HepG2 (cell line): Measurements from ENCODE around the gene SLC17A9. TPM values are rescaled to one million over a fixed set of nuclear protein-coding genes. Genes with fewer than 3 reads are reported as not detected.

Source experiments
- MEIS1 ChIP-seq: sonication (generic); formaldehyde crosslinking; IDR thresholded peaks from 2 replicates; pipeline ENCODE4 v1.9.0; 2021; ENCODE audit warnings: mild to moderate bottlenecking, missing genetic modification reagents, moderate library complexity, borderline replicate concordance
- MYC ChIP-seq: sonication (generic); formaldehyde crosslinking; IDR thresholded peaks from 2 replicates; pipeline ENCODE4 v1.9.0; 2021; ENCODE audit warnings: missing genetic modification reagents, borderline replicate concordance
- NONO ChIP-seq, 2 experiments: fragments of 450-650 bp in 1 of 2; sonication (generic) in 1 of 2; formaldehyde crosslinking in 1 of 2; IDR thresholded peaks in 1 of 2; conservative IDR thresholded peaks in 1 of 2; 2 replicates each; pipeline versions ENCODE4 v1.6.1 to v1.8.0; 2017 to 2022; ENCODE audit warnings: mild to moderate bottlenecking in 1 of 2, missing genetic modification reagents in 1 of 2, moderate library complexity in 1 of 2
- PHF20 ChIP-seq: sonication (generic); formaldehyde crosslinking; IDR thresholded peaks from 2 replicates; pipeline ENCODE4 v1.5.0; 2020; ENCODE audit warnings: mild to moderate bottlenecking, missing genetic modification reagents
- RAD21 ChIP-seq: fragments of 450-650 bp; formaldehyde crosslinking; IDR thresholded peaks from 2 replicates; pipeline ENCODE4 v1.5.0; 2020; ENCODE audit warnings: mild to moderate bottlenecking
- ZNF138 ChIP-seq: sonication (generic); formaldehyde crosslinking; IDR thresholded peaks from 2 replicates; pipeline ENCODE4 v1.5.0; 2020; ENCODE audit warnings: mild to moderate bottlenecking, low read depth, missing genetic modification reagents
- polyA plus RNA-seq, 8 experiments: library from polyadenylated mRNA; depleted of rRNA in 3 of 8; stranded (reverse) in 7 of 8; unstranded in 1 of 8; fragments of >200 nt; fragmentation: Illumina TruSeq in 4 of 8; extraction: Trizol in 4 of 8; gene quantifications; 2 replicates each; pipeline versions ENCODE4 v1.2.1 to v1.2.3, GENCODE V29; 2011 to 2016; ENCODE audit warnings: low read depth in 4 of 8, missing spikeins in 1 of 8, mixed read lengths in 1 of 8; ENCODE audit not compliant: insufficient read depth in 1 of 8
- total RNA-seq, 5 experiments: library from RNA; depleted of rRNA; stranded (reverse); fragments of >200 nt; fragmentation: Illumina TruSeq; extraction: Trizol; gene quantifications; 2 replicates each; pipeline ENCODE4 v1.2.3, GENCODE V29; 2016; ENCODE audit warnings: low read depth in 1 of 5
- TF ChIP-seq, protein P1 (sequence below): sonication (generic); formaldehyde crosslinking; IDR thresholded peaks from 2 replicates; pipeline ENCODE4 v1.4.0; 2020; ENCODE audit warnings: missing genetic modification reagents, mild to moderate bottlenecking, borderline replicate concordance
- TF ChIP-seq, protein P2 (sequence below): sonication (generic); formaldehyde crosslinking; IDR thresholded peaks from 2 replicates; pipeline ENCODE4 v1.4.0; 2020; ENCODE audit warnings: mild to moderate bottlenecking, missing genetic modification reagents, borderline replicate concordance
- TF ChIP-seq, protein P3 (sequence below): sonication (generic); formaldehyde crosslinking; IDR thresholded peaks from 2 replicates; pipeline ENCODE4 v1.4.0; 2020; ENCODE audit warnings: missing genetic modification reagents, borderline replicate concordance

Gene SLC17A9
- total and polyA plus RNA-seq, 2 of the 13 experiments (the other 11 are each of a cell fraction or from before 2014, with no cell fraction given), result 110 to 191 TPM

DNA sequence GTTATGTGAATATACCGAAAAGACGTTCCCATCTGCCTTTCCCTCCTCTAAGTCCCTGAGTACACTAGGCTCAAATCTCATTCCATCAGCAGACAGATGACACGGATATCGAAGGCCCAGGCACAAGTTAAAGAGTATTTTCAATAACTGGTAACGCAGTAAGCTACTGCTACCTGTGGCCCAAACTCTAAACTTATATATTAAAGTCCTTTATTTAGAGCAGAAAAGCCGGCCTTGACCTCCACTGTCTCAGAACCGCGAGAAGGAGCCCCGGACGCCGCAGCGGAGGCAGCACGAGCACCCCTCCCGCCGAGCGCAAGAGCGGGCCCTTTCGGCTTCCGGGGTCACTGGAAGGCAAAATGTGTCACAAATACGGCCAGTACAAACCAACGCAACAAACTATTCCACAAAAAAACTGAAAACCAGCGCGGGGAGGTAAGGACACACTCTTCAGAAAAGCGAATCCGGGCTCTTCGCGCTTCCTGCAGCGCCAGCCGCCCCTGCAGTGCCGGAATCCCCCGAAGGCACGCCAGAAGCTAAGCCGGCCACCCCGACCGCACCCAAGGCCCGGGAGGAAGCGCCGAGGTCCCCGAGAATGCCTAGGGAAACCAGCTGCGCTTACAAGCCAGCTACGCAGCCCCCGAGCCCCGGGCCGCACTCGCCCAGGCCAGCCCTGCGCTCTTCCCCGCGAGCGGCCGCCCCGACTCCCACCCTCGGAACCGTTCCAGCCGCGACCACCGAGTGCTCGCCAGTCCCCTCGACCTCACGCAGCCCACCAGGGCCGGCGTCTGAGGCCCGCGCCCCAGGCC, 26.9 kb upstream of the SLC17A9 start (continued):
- TF ChIP-seq, protein P1, sequence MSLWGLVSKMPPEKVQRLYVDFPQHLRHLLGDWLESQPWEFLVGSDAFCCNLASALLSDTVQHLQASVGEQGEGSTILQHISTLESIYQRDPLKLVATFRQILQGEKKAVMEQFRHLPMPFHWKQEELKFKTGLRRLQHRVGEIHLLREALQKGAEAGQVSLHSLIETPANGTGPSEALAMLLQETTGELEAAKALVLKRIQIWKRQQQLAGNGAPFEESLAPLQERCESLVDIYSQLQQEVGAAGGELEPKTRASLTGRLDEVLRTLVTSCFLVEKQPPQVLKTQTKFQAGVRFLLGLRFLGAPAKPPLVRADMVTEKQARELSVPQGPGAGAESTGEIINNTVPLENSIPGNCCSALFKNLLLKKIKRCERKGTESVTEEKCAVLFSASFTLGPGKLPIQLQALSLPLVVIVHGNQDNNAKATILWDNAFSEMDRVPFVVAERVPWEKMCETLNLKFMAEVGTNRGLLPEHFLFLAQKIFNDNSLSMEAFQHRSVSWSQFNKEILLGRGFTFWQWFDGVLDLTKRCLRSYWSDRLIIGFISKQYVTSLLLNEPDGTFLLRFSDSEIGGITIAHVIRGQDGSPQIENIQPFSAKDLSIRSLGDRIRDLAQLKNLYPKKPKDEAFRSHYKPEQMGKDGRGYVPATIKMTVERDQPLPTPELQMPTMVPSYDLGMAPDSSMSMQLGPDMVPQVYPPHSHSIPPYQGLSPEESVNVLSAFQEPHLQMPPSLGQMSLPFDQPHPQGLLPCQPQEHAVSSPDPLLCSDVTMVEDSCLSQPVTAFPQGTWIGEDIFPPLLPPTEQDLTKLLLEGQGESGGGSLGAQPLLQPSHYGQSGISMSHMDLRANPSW (CRISPR knock-in tag), result 0 out of 2 replicates have a peak, but pooled peaks have one; percentile 17
- TF ChIP-seq MEIS1, result 0 out of 2 replicates have a peak, but pooled peaks have one; percentile 7
- no peak; the same call in 1 of the 2 replicates for TF ChIP-seq PHF20
- TF ChIP-seq NONO (IDR thresholded peaks at IDR 0.05), result no peak
- TF ChIP-seq NONO (CRISPR knock-in tag; conservative IDR thresholded peaks at IDR 0.05), result no peak; the same call in 1 of the 2 replicates
- no peak for TF ChIP-seq ZNF138 (CRISPR knock-in tag)
- 0 out of 2 replicates have a peak, but pooled peaks have one; percentile 18 for TF ChIP-seq MYC (CRISPR knock-in tag)
- TF ChIP-seq, protein P2, sequence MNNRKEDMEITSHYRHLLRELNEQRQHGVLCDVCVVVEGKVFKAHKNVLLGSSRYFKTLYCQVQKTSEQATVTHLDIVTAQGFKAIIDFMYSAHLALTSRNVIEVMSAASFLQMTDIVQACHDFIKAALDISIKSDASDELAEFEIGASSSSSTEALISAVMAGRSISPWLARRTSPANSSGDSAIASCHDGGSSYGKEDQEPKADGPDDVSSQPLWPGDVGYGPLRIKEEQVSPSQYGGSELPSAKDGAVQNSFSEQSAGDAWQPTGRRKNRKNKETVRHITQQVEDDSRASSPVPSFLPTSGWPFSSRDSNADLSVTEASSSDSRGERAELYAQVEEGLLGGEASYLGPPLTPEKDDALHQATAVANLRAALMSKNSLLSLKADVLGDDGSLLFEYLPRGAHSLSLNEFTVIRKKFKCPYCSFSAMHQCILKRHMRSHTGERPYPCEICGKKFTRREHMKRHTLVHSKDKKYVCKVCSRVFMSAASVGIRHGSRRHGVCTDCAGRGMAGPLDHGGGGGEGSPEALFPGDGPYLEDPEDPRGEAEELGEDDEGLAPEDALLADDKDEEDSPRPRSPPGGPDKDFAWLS (CRISPR knock-in tag), result peak; percentile 82
- TF ChIP-seq RAD21 (CRISPR knock-in tag), result no peak
- TF ChIP-seq, protein P3, sequence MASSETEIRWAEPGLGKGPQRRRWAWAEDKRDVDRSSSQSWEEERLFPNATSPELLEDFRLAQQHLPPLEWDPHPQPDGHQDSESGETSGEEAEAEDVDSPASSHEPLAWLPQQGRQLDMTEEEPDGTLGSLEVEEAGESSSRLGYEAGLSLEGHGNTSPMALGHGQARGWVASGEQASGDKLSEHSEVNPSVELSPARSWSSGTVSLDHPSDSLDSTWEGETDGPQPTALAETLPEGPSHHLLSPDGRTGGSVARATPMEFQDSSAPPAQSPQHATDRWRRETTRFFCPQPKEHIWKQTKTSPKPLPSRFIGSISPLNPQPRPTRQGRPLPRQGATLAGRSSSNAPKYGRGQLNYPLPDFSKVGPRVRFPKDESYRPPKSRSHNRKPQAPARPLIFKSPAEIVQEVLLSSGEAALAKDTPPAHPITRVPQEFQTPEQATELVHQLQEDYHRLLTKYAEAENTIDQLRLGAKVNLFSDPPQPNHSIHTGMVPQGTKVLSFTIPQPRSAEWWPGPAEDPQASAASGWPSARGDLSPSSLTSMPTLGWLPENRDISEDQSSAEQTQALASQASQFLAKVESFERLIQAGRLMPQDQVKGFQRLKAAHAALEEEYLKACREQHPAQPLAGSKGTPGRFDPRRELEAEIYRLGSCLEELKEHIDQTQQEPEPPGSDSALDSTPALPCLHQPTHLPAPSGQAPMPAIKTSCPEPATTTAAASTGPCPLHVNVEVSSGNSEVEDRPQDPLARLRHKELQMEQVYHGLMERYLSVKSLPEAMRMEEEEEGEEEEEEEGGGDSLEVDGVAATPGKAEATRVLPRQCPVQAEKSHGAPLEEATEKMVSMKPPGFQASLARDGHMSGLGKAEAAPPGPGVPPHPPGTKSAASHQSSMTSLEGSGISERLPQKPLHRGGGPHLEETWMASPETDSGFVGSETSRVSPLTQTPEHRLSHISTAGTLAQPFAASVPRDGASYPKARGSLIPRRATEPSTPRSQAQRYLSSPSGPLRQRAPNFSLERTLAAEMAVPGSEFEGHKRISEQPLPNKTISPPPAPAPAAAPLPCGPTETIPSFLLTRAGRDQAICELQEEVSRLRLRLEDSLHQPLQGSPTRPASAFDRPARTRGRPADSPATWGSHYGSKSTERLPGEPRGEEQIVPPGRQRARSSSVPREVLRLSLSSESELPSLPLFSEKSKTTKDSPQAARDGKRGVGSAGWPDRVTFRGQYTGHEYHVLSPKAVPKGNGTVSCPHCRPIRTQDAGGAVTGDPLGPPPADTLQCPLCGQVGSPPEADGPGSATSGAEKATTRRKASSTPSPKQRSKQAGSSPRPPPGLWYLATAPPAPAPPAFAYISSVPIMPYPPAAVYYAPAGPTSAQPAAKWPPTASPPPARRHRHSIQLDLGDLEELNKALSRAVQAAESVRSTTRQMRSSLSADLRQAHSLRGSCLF (CRISPR knock-in tag), result 0 out of 2 replicates have a peak, but pooled peaks have one; percentile 27
